Osteoblast (primary cell): ENCODE data around the gene GABARAP. TPM values are rescaled to one million over a fixed set of nuclear protein-coding genes. Genes with fewer than 3 reads are reported as not detected.
A peak's percentile ranks its signal among the peaks of the same experiment; 100 is the strongest.

Experiments used
- DNase-seq: peaks from one replicate; pipeline ENCODE4 v3.0.0; 2011; ENCODE audit warnings: low spot score, mixed read lengths; ENCODE audit not compliant: insufficient read length; ENCODE audit errors: missing footprints
- H2AFZ ChIP-seq: 2 replicates; pipeline ENCODE4 v1.6.0; 2011; ENCODE audit warnings: mild to moderate bottlenecking, low read length
- H3K27ac ChIP-seq: 2 replicates; pipeline ENCODE4 v1.5.1; 2011; ENCODE audit warnings: mild to moderate bottlenecking, low read depth, low read length, moderate library complexity
- H3K27me3 ChIP-seq: 2 replicates; pipeline ENCODE4 v1.6.0; 2012; ENCODE audit warnings: mild to moderate bottlenecking, control low read depth, inconsistent platforms, low read length, moderate library complexity; ENCODE audit not compliant: insufficient read depth
- H3K36me3 ChIP-seq: 2 replicates; pipeline ENCODE4 v1.5.1; 2011; ENCODE audit warnings: mild to moderate bottlenecking, low read length, control low read depth, moderate library complexity; ENCODE audit not compliant: insufficient read depth
- H3K4me1 ChIP-seq: 2 replicates; pipeline ENCODE4 v1.5.1; 2011; ENCODE audit warnings: mild to moderate bottlenecking, low read length, control low read depth, moderate library complexity; ENCODE audit not compliant: insufficient read depth
- H3K4me2 ChIP-seq: 2 replicates; pipeline ENCODE4 v1.6.0; 2011; ENCODE audit warnings: mild to moderate bottlenecking, low read length; ENCODE audit not compliant: insufficient read depth
- H3K4me3 ChIP-seq: fragments of 200-600 bp; sonication (generic); 3 replicates; pipeline ENCODE4 v1.5.1; 2012; ENCODE audit warnings: mild to moderate bottlenecking, low read length, inconsistent platforms; ENCODE audit not compliant: insufficient read depth
- H3K79me2 ChIP-seq: 2 replicates; pipeline ENCODE4 v1.6.0; 2012; ENCODE audit warnings: mild to moderate bottlenecking, low read length, control low read depth, inconsistent platforms; ENCODE audit not compliant: insufficient read depth
- H3K9me3 ChIP-seq: 2 replicates; pipeline ENCODE4 v1.5.1; 2011; ENCODE audit warnings: low read depth, low read length, control low read depth
- H4K20me1 ChIP-seq: 2 replicates; pipeline ENCODE4 v1.6.0; 2012; ENCODE audit warnings: mild to moderate bottlenecking, low read length, control low read depth; ENCODE audit not compliant: insufficient read depth
- CTCF ChIP-seq: IDR thresholded peaks from 2 replicates; pipeline ENCODE4 v1.5.1; 2011; ENCODE audit warnings: mild to moderate bottlenecking, low read depth, low read length, moderate library complexity; ENCODE audit errors: extremely low read depth
- total RNA-seq: library from RNA; depleted of rRNA; stranded (reverse); fragments of >200 nt; gene quantifications from 2 replicates; pipeline ENCODE4 v1.2.3, GENCODE V29; 2012

Gene GABARAP
- total RNA-seq, 1 donor: 422 TPM

GRCh38 chr17:7220593-7221277 lies 21.5 kb downstream of the GABARAP start:
- Histone ChIP-seq H4K20me1 (peaks cover 53% of the 10 kb centered on the region), H3K4me3 (peak overlapping the region; percentile 97), H3K4me1 (peaks cover 42% of the 10 kb centered on the region), H3K27me3 (no peaks in the 10 kb centered on the region), H3K36me3 (peaks cover 49% of the 10 kb centered on the region), H3K79me2 (peaks cover 49% of the 10 kb centered on the region), H3K9me3 (no peaks in the 10 kb centered on the region), H3K4me2 (peak overlapping the region; percentile 99), H2AFZ (no peak overlapping the region), H3K27ac (peak overlapping the region; percentile 94)
- TF ChIP-seq CTCF: peak; percentile 53
- DNase-seq: peak; percentile 92

- TF ChIP-seq CTCF: no peak
- Histone ChIP-seq H4K20me1 (peaks cover 57% of the 10 kb centered on the region), H3K36me3 (peaks cover 42% of the 10 kb centered on the region), H3K4me2 (peak within 1 kb of the TSS; percentile 99), H2AFZ (peak within 1 kb of the TSS; percentile 89), H3K27ac (peak within 1 kb of the TSS; percentile 94), H3K9me3 (no peaks in the 10 kb centered on the region), H3K4me1 (peaks cover 48% of the 10 kb centered on the region), H3K27me3 (no peaks in the 10 kb centered on the region), H3K79me2 (peaks cover 52% of the 10 kb centered on the region), H3K4me3 (peak within 1 kb of the TSS; percentile 97)
- peak; percentile 99 for DNase-seq
Measured at GRCh38 chr17:7219812-7220592, 22.2 kb downstream of the GABARAP start, which contains the start of the genes ACADVL and DLG4. ACADVL (plus strand) TSS chr17:7219938; CDS start chr17:7219985, 47 bp downstream. DLG4 (minus strand) TSS chr17:7219836.

- DNase-seq: peak; percentile 90
- H3K27ac ChIP-seq: peak overlapping the region; percentile 94
- H3K36me3 ChIP-seq: peaks cover 37% of the 10 kb centered on the region
- peak overlapping the region; percentile 97 for H3K4me3 ChIP-seq
- peaks cover 54% of the 10 kb centered on the region for H3K79me2 ChIP-seq
- TF ChIP-seq CTCF: no peak
- peak overlapping the region; percentile 99 for H3K4me2 ChIP-seq
- peaks cover 54% of the 10 kb centered on the region for H3K4me1 ChIP-seq
- no peaks in the 10 kb centered on the region for H3K9me3 ChIP-seq
- H4K20me1 ChIP-seq: peaks cover 60% of the 10 kb centered on the region
- H2AFZ ChIP-seq: peak overlapping the region; percentile 89
- H3K27me3 ChIP-seq: no peaks in the 10 kb centered on the region
Measured at GRCh38 chr17:7219229-7219811, 22.9 kb downstream of the GABARAP start.
